ENCODE data around the gene HELZ2. TPM values are rescaled to one million over a fixed set of nuclear protein-coding genes. Genes with fewer than 3 reads are reported as not detected.

The HELZ2 gene
- total RNA-seq, 1 experiment from 2014 or later, result 27.5 TPM

- no peak overlapping the region for H3K27ac Mint-ChIP-seq
- H3K27me3 Mint-ChIP-seq (ENCODE audit: low read depth), result no peaks in the 10 kb centered on the region
- no peaks in the 10 kb centered on the region for H3K9me3 Mint-ChIP-seq
- DNase-seq (ENCODE audit: low spot score), result peak; percentile 32
- ChIA-PET CTCF (interaction anchor here (1.3 to 4.8 kb wide), 4 partner anchors 14 to 447 kb away, joined by 5 to 33 read pairs (median 12); partner anchors contain the start of genes PPDPF and PRPF6), POLR2A (interaction anchor here (1.5 kb wide), 1 partner anchor 13 kb away, joined by 5 read pairs; the partner anchor contains the start of gene PPDPF)
- TF ChIP-seq ZNF232 (CRISPR knock-in tag; IDR thresholded peaks at IDR 0.05) (no peak), AFF4 (CRISPR knock-in tag; IDR thresholded peaks at IDR 0.05; ENCODE audit: borderline replicate concordance) (no peak)
- no peak overlapping the region for H3K4me3 Mint-ChIP-seq
- 0 out of 2 replicates have a peak, but pooled peaks cover 2% of the 10 kb centered on the region for H3K4me1 Mint-ChIP-seq
- no peak for ATAC-seq
- no peaks in the 10 kb centered on the region for H3K36me3 Mint-ChIP-seq
Observed at GRCh38 chr20:63533871-63534393, 40.1 kb downstream of the HELZ2 start.

DNA sequence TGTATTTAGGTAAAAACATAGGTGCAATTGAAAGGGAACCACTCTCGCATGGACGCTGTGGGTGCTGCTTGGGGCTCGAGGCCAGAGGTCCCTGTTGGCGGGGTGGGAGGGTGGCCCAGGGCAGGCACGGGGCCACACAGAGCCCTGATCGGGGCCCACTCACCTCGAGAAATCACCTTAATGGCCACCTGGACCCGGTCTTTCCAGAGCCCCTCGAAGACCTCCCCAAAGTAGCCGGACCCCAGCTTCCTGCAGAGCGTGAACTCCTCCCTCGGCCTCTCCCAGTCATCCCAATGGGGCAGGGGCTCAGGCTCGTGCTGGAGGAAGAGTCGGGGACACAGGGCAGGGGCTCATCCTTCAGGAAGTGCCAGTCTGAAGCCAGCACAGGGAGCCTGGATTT is 40.7 kb downstream of the HELZ2 start:
- TF ChIP-seq ZNF232 (CRISPR knock-in tag; IDR thresholded peaks at IDR 0.05), result no peak
- TF ChIP-seq ZNF121 (CRISPR knock-in tag; IDR thresholded peaks at IDR 0.05), result no peak
- no peak for ATAC-seq
- H3K9me3 Mint-ChIP-seq, result no peaks in the 10 kb centered on the region
- no peak overlapping the region for H3K27ac Mint-ChIP-seq
- no peak overlapping the region for H3K4me3 Mint-ChIP-seq
- CTCF ChIA-PET, result interaction anchor here (1.8 kb wide), 1 partner anchor 108 kb away, joined by 5 read pairs; no protein-coding TSS in a partner anchor
- H3K27me3 Mint-ChIP-seq (ENCODE audit: low read depth), result no peaks in the 10 kb centered on the region
- no peak for DNase-seq (ENCODE audit: low spot score)
- POLR2A ChIA-PET, result no interaction called here
- H3K4me1 Mint-ChIP-seq, result 0 out of 2 replicates have a peak, but pooled peaks cover 2% of the 10 kb centered on the region
- H3K36me3 Mint-ChIP-seq, result no peaks in the 10 kb centered on the region

DNA sequence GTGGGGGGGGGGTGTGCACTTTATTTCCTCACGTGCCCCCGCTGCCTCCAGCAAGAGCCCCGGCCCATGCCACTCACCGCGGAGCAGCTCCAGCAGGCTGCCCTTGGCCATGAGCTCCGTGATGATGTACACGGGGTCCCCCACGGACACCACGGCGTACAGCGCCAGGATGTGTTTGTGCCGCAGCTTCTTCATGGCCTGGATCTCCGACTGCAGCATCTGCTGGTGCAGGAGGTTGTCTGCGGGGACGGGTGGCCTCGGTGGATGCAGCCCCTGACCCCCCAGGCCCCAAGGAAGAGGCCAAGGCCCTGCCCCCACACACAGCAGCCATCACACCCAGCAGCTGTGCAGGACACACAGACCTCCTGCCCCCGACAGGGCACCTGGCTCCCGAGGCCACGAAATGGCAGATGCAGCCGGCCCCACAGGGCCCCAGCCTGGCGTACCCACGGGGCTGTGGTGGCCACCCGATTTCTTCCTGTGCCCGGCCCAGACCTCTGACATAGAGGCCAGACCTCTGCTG is 41.5 kb downstream of the HELZ2 start:
- no peak for ATAC-seq
- TF ChIP-seq, protein P1, sequence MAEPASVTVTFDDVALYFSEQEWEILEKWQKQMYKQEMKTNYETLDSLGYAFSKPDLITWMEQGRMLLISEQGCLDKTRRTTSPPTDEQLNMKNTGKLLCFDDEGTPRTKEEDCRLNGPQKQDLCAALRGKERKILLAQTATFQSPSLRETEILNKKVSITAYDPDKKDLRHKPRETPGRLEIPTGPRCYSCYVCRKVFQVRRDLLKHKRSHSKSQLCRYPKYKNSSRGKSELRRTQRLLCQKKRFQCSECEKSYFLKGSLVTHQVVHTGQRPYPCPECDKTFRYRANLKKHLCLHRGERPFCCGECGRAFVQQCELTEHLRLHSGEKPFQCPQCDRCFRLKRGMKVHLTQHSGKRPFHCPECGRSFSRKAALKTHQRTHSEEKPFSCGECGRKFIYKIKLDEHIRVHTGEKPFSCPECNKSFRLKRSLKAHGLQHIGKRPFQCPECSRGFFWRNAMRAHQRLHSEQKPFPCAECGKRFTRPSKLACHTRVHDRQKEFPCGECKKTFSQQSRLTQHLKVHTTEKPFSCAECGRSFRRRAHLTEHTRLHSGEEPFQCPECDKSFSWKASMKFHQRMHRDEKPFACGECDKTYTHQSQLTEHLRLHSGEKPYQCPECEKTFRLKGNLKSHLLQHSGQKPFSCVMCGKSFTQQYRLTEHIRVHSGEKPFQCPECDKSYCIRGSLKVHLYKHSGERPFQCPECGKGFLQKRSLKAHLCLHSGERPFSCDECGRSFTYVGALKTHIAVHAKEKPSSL (CRISPR knock-in tag; conservative IDR thresholded peaks at IDR 0.05), result no peak
- TF ChIP-seq RELA (CRISPR knock-in tag; IDR thresholded peaks at IDR 0.05; ENCODE audit: borderline replicate concordance) (no peak), JUN (CRISPR knock-in tag; IDR thresholded peaks at IDR 0.05) (no peak), ZNF416 (CRISPR knock-in tag; IDR thresholded peaks at IDR 0.05) (no peak)
- TF ChIP-seq, protein P2, sequence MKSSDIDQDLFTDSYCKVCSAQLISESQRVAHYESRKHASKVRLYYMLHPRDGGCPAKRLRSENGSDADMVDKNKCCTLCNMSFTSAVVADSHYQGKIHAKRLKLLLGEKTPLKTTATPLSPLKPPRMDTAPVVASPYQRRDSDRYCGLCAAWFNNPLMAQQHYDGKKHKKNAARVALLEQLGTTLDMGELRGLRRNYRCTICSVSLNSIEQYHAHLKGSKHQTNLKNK (CRISPR knock-in tag; IDR thresholded peaks at IDR 0.05), result no peak
- Mint-ChIP-seq H3K4me3 (no peak overlapping the region), H3K4me1 (0 out of 2 replicates have a peak, but pooled peaks cover 2% of the 10 kb centered on the region), H3K9me3 (no peaks in the 10 kb centered on the region), H3K27ac (no peak overlapping the region), H3K27me3 (ENCODE audit: low read depth) (no peaks in the 10 kb centered on the region), H3K36me3 (no peaks in the 10 kb centered on the region)
- DNase-seq (ENCODE audit: low spot score), result no peak
- ChIA-PET CTCF (no interaction called here), POLR2A (no interaction called here)

DNA sequence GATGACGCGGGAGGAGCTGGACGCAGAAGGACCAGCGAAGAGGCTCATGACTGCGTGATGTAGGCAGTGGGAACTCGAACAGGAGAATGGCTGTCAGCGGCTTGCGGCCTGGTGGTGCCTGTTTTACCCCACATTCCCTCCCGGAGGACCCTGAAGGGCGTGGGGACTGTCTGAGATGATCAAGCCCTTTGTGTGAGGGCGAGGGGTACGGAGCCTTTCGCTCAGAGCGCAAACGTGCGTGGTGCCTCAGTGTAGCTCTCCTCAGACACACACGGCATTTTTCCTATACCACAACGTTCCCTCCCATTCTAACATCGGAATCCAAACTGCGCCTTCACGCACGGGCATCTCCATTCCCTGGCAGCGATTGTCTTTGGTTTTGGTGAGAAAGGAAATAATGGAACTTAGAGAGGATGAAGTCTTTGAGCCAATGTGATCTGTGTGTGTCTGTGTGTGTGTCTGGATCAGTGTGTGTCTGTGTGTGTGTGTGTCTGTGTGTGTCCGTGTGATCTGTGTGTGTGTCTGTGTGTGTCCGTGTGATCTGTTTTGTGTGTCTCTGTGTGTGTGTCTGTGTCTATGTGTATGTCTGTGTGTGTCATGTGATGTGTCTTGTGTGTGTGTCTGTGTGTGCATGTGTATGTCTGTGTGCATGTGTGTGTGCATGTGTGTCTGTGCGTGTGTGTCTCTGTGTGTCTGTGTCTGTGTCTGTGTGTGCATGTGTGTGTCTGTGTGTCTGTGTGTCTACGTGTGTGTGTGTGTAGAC is 42.2 kb downstream of the HELZ2 start:
- CTCF ChIA-PET, result no interaction called here
- no peak overlapping the region for H3K4me3 Mint-ChIP-seq
- POLR2A ChIA-PET, result no interaction called here
- TF ChIP-seq JUN (CRISPR knock-in tag; IDR thresholded peaks at IDR 0.05), result no peak
- TF ChIP-seq ZNF423 (CRISPR knock-in tag; IDR thresholded peaks at IDR 0.05), result no peak
- TF ChIP-seq CBFB (CRISPR knock-in tag; IDR thresholded peaks at IDR 0.05; ENCODE audit: low read depth), result no peak
- no peak for TF ChIP-seq ZNF396 (CRISPR knock-in tag; IDR thresholded peaks at IDR 0.05; ENCODE audit: borderline replicate concordance)
- TF ChIP-seq GTF2I (CRISPR knock-in tag; conservative IDR thresholded peaks at IDR 0.05), result no peak
- no peak for TF ChIP-seq ZNF138 (CRISPR knock-in tag; conservative IDR thresholded peaks at IDR 0.05)
- TF ChIP-seq ESRRA (CRISPR knock-in tag; IDR thresholded peaks at IDR 0.05; ENCODE audit: borderline replicate concordance), result no peak
- TF ChIP-seq ATF1 (CRISPR knock-in tag; IDR thresholded peaks at IDR 0.05), result no peak
- TF ChIP-seq, protein P3, sequence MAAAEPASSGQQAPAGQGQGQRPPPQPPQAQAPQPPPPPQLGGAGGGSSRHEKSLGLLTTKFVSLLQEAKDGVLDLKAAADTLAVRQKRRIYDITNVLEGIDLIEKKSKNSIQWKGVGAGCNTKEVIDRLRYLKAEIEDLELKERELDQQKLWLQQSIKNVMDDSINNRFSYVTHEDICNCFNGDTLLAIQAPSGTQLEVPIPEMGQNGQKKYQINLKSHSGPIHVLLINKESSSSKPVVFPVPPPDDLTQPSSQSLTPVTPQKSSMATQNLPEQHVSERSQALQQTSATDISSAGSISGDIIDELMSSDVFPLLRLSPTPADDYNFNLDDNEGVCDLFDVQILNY (CRISPR knock-in tag; IDR thresholded peaks at IDR 0.05), result no peak
- no peak for TF ChIP-seq ATF3 (CRISPR knock-in tag; conservative IDR thresholded peaks at IDR 0.05)
- TF ChIP-seq ZNF219 (CRISPR knock-in tag; IDR thresholded peaks at IDR 0.05; ENCODE audit: borderline replicate concordance), result no peak
- no peak for TF ChIP-seq SMAD4 (CRISPR knock-in tag; IDR thresholded peaks at IDR 0.05)
- no peak for TF ChIP-seq SMAD3 (CRISPR knock-in tag; IDR thresholded peaks at IDR 0.05; ENCODE audit: borderline replicate concordance)

More for the DNA sequence above, 42.2 kb downstream of the HELZ2 start:
- Mint-ChIP-seq H3K36me3 (no peaks in the 10 kb centered on the region), H3K9me3 (no peaks in the 10 kb centered on the region), H3K4me1 (0 out of 2 replicates have a peak, but pooled peaks cover 2% of the 10 kb centered on the region), H3K27me3 (ENCODE audit: low read depth) (no peaks in the 10 kb centered on the region), H3K27ac (peak overlapping the region; percentile 63)
- ATAC-seq (no peak), DNase-seq (ENCODE audit: low spot score) (peak; percentile 12)
